MM.1S (cell line): ENCODE data around the gene CCND1.

ENCODE experiments used
- DNase-seq: peaks from one replicate; pipeline ENCODE4 v3.0.0-alpha.2; 2015
- H2AFZ ChIP-seq: fragments of 300-600 bp; sonication (generic); 2 replicates; pipeline ENCODE4 v1.6.0; 2016; ENCODE audit warnings: antibody characterized with exemption, low read length
- H3F3A ChIP-seq: fragments of 300-600 bp; sonication (generic); 2 replicates; pipeline ENCODE4 v1.6.1; 2016; ENCODE audit warnings: mild to moderate bottlenecking, antibody characterized with exemption, low read length, moderate library complexity, mixed read lengths; ENCODE audit not compliant: insufficient read depth
- H3K27ac ChIP-seq: fragments of 300-600 bp; sonication (generic); 2 replicates; pipeline ENCODE4 v1.5.1; 2016; ENCODE audit warnings: mild to moderate bottlenecking, low read length
- H3K27me3 ChIP-seq: fragments of 300-600 bp; sonication (generic); replicated peaks from 2 replicates; pipeline ENCODE4 v1.6.0; 2016; ENCODE audit warnings: low read length; ENCODE audit not compliant: insufficient read depth
- H3K36me3 ChIP-seq: fragments of 300-600 bp; sonication (generic); replicated peaks from 2 replicates; pipeline ENCODE4 v1.6.1; 2016; ENCODE audit warnings: mild to moderate bottlenecking, low read length, mixed read lengths; ENCODE audit not compliant: insufficient read depth
- H3K4me1 ChIP-seq: fragments of 300-600 bp; sonication (generic); 2 replicates; pipeline ENCODE4 v1.6.1; 2016; ENCODE audit warnings: low read length, mixed read lengths
- H3K4me2 ChIP-seq: fragments of 300-600 bp; sonication (generic); 2 replicates; pipeline ENCODE4 v1.6.0; 2016; ENCODE audit warnings: low read depth, low read length
- H3K4me3 ChIP-seq: fragments of 300-600 bp; sonication (generic); 2 replicates; pipeline ENCODE4 v1.5.1; 2016; ENCODE audit warnings: low read length, mixed read lengths
- H3K79me2 ChIP-seq: fragments of 300-600 bp; sonication (generic); 2 replicates; pipeline ENCODE4 v1.6.1; 2016; ENCODE audit warnings: mixed run types, low read length, mixed read lengths
- H3K9ac ChIP-seq: fragments of 300-600 bp; sonication (generic); 2 replicates; pipeline ENCODE4 v1.6.1; 2016; ENCODE audit warnings: low read length, mixed read lengths
- H3K9me2 ChIP-seq: fragments of 300-600 bp; sonication (generic); replicated peaks from 2 replicates; pipeline ENCODE4 v1.6.1; 2016; ENCODE audit warnings: mild to moderate bottlenecking, low read length, mixed read lengths; ENCODE audit not compliant: insufficient read depth
- H3K9me3 ChIP-seq: fragments of 300-600 bp; sonication (generic); replicated peaks from 2 replicates; pipeline ENCODE4 v1.6.1; 2016; ENCODE audit warnings: mild to moderate bottlenecking, low read length, mixed read lengths; ENCODE audit not compliant: insufficient read depth
- H4K20me1 ChIP-seq: fragments of 300-600 bp; sonication (generic); 2 replicates; pipeline ENCODE4 v1.6.1; 2016; ENCODE audit warnings: mild to moderate bottlenecking, low read length, moderate library complexity, mixed read lengths; ENCODE audit not compliant: insufficient read depth
- EZH2 ChIP-seq: fragments of 300-600 bp; sonication (generic); optimal IDR thresholded peaks from 2 replicates; pipeline ENCODE3; 2017; ENCODE audit warnings: low read depth, mild to moderate bottlenecking, antibody characterized with exemption, low read length, mixed read lengths
- EZH2phosphoT487 ChIP-seq: fragments of 300-600 bp; sonication (generic); IDR thresholded peaks from 2 replicates; pipeline ENCODE4 v1.6.1; 2018; ENCODE audit warnings: antibody characterized with exemption, low read length
- TF ChIP-seq, protein P1 (sequence below): fragments of 300-600 bp; sonication (generic); IDR thresholded peaks from 2 replicates; pipeline ENCODE4 v1.5.1; 2016; ENCODE audit warnings: antibody characterized with exemption, low read length, mixed read lengths

Gene CCND1

DNA sequence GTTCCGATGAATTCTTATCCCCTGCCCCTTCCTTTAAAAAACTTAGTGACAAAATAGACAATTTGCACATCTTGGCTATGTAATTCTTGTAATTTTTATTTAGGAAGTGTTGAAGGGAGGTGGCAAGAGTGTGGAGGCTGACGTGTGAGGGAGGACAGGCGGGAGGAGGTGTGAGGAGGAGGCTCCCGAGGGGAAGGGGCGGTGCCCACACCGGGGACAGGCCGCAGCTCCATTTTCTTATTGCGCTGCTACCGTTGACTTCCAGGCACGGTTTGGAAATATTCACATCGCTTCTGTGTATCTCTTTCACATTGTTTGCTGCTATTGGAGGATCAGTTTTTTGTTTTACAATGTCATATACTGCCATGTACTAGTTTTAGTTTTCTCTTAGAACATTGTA lies 12.0 kb downstream of the CCND1 start:
- Histone ChIP-seq H3K9ac (no peak overlapping the region), H3K9me3 (no peaks in the 10 kb centered on the region), H3K27me3 (peaks cover 7% of the 10 kb centered on the region), H3F3A (no peaks in the 10 kb centered on the region), H3K36me3 (no peaks in the 10 kb centered on the region), H3K27ac (no peak overlapping the region), H4K20me1 (no peaks in the 10 kb centered on the region), H3K4me1 (no peaks in the 10 kb centered on the region), H3K4me3 (no peak overlapping the region), H3K79me2 (no peaks in the 10 kb centered on the region), H3K9me2 (no peaks in the 10 kb centered on the region), H2AFZ (no peak overlapping the region), H3K4me2 (no peak overlapping the region)
- no peak for DNase-seq
- TF ChIP-seq EZH2 (no peak), EZH2phosphoT487 (no peak)
- TF ChIP-seq, protein P1, sequence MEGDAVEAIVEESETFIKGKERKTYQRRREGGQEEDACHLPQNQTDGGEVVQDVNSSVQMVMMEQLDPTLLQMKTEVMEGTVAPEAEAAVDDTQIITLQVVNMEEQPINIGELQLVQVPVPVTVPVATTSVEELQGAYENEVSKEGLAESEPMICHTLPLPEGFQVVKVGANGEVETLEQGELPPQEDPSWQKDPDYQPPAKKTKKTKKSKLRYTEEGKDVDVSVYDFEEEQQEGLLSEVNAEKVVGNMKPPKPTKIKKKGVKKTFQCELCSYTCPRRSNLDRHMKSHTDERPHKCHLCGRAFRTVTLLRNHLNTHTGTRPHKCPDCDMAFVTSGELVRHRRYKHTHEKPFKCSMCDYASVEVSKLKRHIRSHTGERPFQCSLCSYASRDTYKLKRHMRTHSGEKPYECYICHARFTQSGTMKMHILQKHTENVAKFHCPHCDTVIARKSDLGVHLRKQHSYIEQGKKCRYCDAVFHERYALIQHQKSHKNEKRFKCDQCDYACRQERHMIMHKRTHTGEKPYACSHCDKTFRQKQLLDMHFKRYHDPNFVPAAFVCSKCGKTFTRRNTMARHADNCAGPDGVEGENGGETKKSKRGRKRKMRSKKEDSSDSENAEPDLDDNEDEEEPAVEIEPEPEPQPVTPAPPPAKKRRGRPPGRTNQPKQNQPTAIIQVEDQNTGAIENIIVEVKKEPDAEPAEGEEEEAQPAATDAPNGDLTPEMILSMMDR: no peak

GRCh38 chr11:69653406-69653960 lies 12.5 kb downstream of the CCND1 start:
- Histone ChIP-seq H2AFZ (no peak overlapping the region), H3K36me3 (no peaks in the 10 kb centered on the region), H3F3A (no peaks in the 10 kb centered on the region), H3K4me3 (no peak overlapping the region), H3K9ac (no peak overlapping the region), H4K20me1 (no peaks in the 10 kb centered on the region), H3K9me3 (no peaks in the 10 kb centered on the region), H3K4me1 (no peaks in the 10 kb centered on the region), H3K4me2 (no peak overlapping the region), H3K27ac (no peak overlapping the region), H3K27me3 (peaks cover 7% of the 10 kb centered on the region), H3K79me2 (no peaks in the 10 kb centered on the region), H3K9me2 (no peaks in the 10 kb centered on the region)
- DNase-seq: no peak
- TF ChIP-seq EZH2 (no peak), EZH2phosphoT487 (no peak)
- TF ChIP-seq, protein P1: no peak

- no peak overlapping the region for H2AFZ ChIP-seq
- H3K4me1 ChIP-seq: no peaks in the 10 kb centered on the region
- no peaks in the 10 kb centered on the region for H3K79me2 ChIP-seq
- H3K27me3 ChIP-seq: peaks cover 7% of the 10 kb centered on the region
- DNase-seq: no peak
- no peak overlapping the region for H3K4me2 ChIP-seq
- H3K9me2 ChIP-seq: no peaks in the 10 kb centered on the region
- H3F3A ChIP-seq: no peaks in the 10 kb centered on the region
- H4K20me1 ChIP-seq: no peaks in the 10 kb centered on the region
- H3K4me3 ChIP-seq: no peak overlapping the region
- no peaks in the 10 kb centered on the region for H3K9me3 ChIP-seq
- no peaks in the 10 kb centered on the region for H3K36me3 ChIP-seq
- H3K9ac ChIP-seq: no peak overlapping the region
- no peak for TF ChIP-seq EZH2phosphoT487
- TF ChIP-seq EZH2: no peak
- TF ChIP-seq, protein P1: no peak
- no peak overlapping the region for H3K27ac ChIP-seq
Observed at GRCh38 chr11:69654001-69654659, 13.2 kb downstream of the CCND1 start.
